ENCODE measurements around the gene SRP9. TPM values are rescaled to one million over a fixed set of nuclear protein-coding genes. Genes with fewer than 3 reads are reported as not detected.
"Not testable (repeated sequence)": the region's sequence is repeated elsewhere in the genome, so short reads cannot be mapped to it uniquely, and the experiment has no call there.

SRP9 gene
- total RNA-seq, 1 donor from 2014 or later, result 143 TPM

GRCh38 chr1:225827076-225827475 lies 49.5 kb downstream of the SRP9 start:
- no peak for DNase-seq
- ATAC-seq (ENCODE audit: low read depth), result no peak
- Mint-ChIP-seq H3K4me1 (no peaks in the 10 kb centered on the region), H3K27me3 (no peaks in the 10 kb centered on the region), H3K4me3 (no peak overlapping the region), H3K27ac (no peak overlapping the region), H3K9me3 (no peaks in the 10 kb centered on the region), H3K36me3 (ENCODE audit: low read depth) (no peaks in the 10 kb centered on the region)
- no peak for TF ChIP-seq CTCF (IDR thresholded peaks at IDR 0.05)
- intact Hi-C loops (cut with micrococcal nuclease), result no loop called here
- CTCF ChIA-PET, result no interaction called here
- POLR2A ChIA-PET, result no interaction called here

- DNase-seq, result no peak
- no peaks in the 10 kb centered on the region for H3K9me3 Mint-ChIP-seq
- no peaks in the 10 kb centered on the region for H3K4me1 Mint-ChIP-seq
- ChIA-PET POLR2A (no interaction called here), CTCF (no interaction called here)
- no peak overlapping the region for H3K27ac Mint-ChIP-seq
- no peaks in the 10 kb centered on the region for H3K36me3 Mint-ChIP-seq (ENCODE audit: low read depth)
- ATAC-seq (ENCODE audit: low read depth), result no peak
- no peak for TF ChIP-seq CTCF (IDR thresholded peaks at IDR 0.05)
- no peaks in the 10 kb centered on the region for H3K27me3 Mint-ChIP-seq
- no peak overlapping the region for H3K4me3 Mint-ChIP-seq
- intact Hi-C loops (cut with micrococcal nuclease), result no loop called here
Observed at GRCh38 chr1:225828706-225829345, 51.2 kb downstream of the SRP9 start.

GRCh38 chr1:225830841-225831240 lies 53.2 kb downstream of the SRP9 start:
- Mint-ChIP-seq H3K27me3 (no peaks in the 10 kb centered on the region), H3K9me3 (no peaks in the 10 kb centered on the region), H3K27ac (no peak overlapping the region), H3K36me3 (ENCODE audit: low read depth) (no peaks in the 10 kb centered on the region), H3K4me1 (no peaks in the 10 kb centered on the region), H3K4me3 (no peak overlapping the region)
- CTCF ChIA-PET, result no interaction called here
- no peak for ATAC-seq (ENCODE audit: low read depth)
- TF ChIP-seq CTCF (IDR thresholded peaks at IDR 0.05), result no peak
- POLR2A ChIA-PET, result no interaction called here
- no peak for DNase-seq
- intact Hi-C loops (cut with micrococcal nuclease), result no loop called here

GRCh38 chr1:225834417-225835329 lies 57.0 kb downstream of the SRP9 start:
- Mint-ChIP-seq H3K4me1 (no peaks in the 10 kb centered on the region), H3K36me3 (ENCODE audit: low read depth) (no peaks in the 10 kb centered on the region), H3K4me3 (no peak overlapping the region), H3K27ac (no peak overlapping the region), H3K9me3 (no peaks in the 10 kb centered on the region), H3K27me3 (no peaks in the 10 kb centered on the region)
- no peak for TF ChIP-seq CTCF (IDR thresholded peaks at IDR 0.05)
- ATAC-seq (ENCODE audit: low read depth), result no peak
- DNase-seq, result no peak
- ChIA-PET CTCF (no interaction called here), POLR2A (interaction anchor here (0.8 to 1.3 kb wide), 2 partner anchors 48 to 57 kb away, joined by 3 read pairs; partner anchors contain the start of genes SRP9 and TMEM63A)
- intact Hi-C loops (cut with micrococcal nuclease), result no loop called here

GRCh38 chr1:225835856-225836255 lies 58.2 kb downstream of the SRP9 start:
- CTCF ChIA-PET, result no interaction called here

GRCh38 chr1:225836296-225836695 lies 58.7 kb downstream of the SRP9 start:
- H3K27me3 Mint-ChIP-seq; H3K9me3 Mint-ChIP-seq; H3K4me1 Mint-ChIP-seq; H3K4me3 Mint-ChIP-seq; intact Hi-C loops (cut with micrococcal nuclease); H3K36me3 Mint-ChIP-seq (ENCODE audit: low read depth); POLR2A ChIA-PET; CTCF ChIA-PET; DNase-seq; H3K27ac Mint-ChIP-seq; ATAC-seq (ENCODE audit: low read depth): not testable (repeated sequence)

More at GRCh38 chr1:225835856-225836255, 58.2 kb downstream of the SRP9 start:
- POLR2A ChIA-PET, result interaction anchor here (0.6 kb wide), 1 partner anchor 87 kb away, joined by 5 read pairs; no protein-coding TSS in a partner anchor
- H3K4me3 Mint-ChIP-seq, result no peak overlapping the region
- ATAC-seq (ENCODE audit: low read depth) (no peak), DNase-seq (no peak)
- H3K9me3 Mint-ChIP-seq, result no peaks in the 10 kb centered on the region
- no peaks in the 10 kb centered on the region for H3K27me3 Mint-ChIP-seq
- no peak for TF ChIP-seq CTCF (IDR thresholded peaks at IDR 0.05)
- H3K36me3 Mint-ChIP-seq (ENCODE audit: low read depth), result no peaks in the 10 kb centered on the region
- intact Hi-C loops (cut with micrococcal nuclease), result no loop called here
- H3K4me1 Mint-ChIP-seq, result no peaks in the 10 kb centered on the region
- no peak overlapping the region for H3K27ac Mint-ChIP-seq

Measured in activated B cell treated with CpG ODN at 0.5 μM for 24 hours (primary cell).